Putamen (tissue), 1 donor: ENCODE data around the gene PLD2.
A peak's percentile ranks its signal among the peaks of the same experiment; 100 is the strongest.

Experiments used
- DNase-seq: peaks from one replicate; pipeline ENCODE4 v3.0.0-alpha.2; 2016; ENCODE audit warnings: low spot score

The PLD2 gene

DNA sequence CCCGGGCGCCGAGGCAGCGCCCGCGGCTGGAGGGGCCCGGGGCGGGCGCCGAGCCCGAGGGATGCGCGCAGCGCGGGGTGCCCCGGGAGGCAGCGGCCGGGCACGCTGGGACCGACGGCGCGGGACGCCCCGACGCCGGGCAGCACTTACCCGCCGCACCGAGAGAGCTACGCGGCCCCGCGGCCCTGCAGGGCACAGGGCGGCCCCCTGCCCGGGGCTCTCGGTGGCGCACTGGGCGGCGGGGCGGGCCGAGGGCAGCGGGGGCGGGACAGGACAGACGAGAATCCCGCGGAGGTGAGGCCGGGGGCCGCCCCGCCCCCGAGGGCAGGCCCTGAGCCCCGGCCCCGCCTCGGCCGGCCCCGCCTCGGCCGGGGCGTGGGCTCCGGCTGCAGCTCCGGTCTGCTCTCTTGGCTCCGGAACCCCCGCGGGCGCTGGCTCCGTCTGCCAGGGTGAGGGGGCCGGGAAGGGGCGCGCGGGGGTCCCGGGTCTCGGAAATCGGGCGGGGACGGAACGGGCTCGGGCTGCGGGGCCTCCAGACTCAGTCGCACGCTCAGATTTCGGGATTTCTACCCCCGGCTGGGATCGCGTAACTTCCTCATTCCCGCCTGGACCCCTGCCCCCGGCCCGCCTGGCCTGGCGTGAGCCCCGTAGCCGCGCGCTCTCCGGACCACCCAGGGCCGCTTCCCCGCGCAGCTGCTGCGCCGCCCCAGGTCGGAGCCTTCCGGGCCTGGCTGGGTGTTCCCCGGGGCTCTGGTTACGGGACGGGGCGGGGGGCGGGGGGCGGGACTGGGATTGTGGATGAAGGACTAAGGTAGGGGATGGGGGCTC lies at the start of gene PLD2:
PLD2 (plus strand) TSS at position 376 of the 828 bp plus-strand sequence. CDS start 621 bp downstream, outside the sequence.
- peak; percentile 81 for DNase-seq

- no peak for DNase-seq
Observed at GRCh38 chr17:4759776-4760236, 47.1 kb upstream of the PLD2 start.

DNA sequence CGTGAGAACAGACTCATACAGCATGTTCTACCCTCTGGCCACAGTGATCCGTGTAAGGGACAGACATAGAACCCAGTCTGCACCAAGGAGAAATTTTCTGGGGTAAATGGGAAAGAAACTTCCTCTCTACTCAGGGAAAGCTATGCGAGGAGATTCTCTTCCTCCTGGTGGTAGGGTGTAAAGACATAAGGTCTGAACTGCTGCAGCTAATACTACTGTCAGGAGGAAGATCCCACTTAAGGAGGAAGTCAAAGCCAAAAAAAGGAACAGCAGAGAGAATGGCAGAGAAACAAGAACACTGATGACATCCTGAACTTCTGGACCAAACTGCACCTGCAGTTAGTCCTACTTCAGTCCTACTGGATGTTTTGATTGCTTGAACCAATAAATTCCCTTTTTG lies 42.4 kb upstream of the PLD2 start:
- DNase-seq, result peak; percentile 23

- DNase-seq, result no peak
Observed at GRCh38 chr17:4766201-4766600, 40.8 kb upstream of the PLD2 start.

DNA sequence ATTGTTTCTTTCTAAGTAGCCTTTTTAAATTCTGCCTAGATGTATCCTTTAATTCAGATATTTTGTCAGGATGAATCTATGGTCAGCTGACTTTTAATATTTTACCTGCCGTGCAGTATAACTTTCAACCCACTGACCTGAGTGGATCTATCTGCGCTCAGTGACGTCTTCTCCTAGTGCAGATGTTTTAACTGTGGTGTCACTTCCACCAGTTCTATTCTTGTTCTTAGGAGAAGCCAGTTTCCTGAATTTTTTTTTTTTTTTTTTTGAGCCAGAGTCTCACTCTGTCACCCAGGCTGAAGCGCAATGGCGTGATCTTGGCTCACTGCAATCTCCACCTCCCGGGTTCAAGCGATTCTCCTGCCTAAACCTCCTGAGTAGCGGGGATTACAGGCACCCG lies 40.2 kb upstream of the PLD2 start:
- DNase-seq, result no peak

GRCh38 chr17:4768298-4768697 lies 38.7 kb upstream of the PLD2 start:
- DNase-seq, result no peak

DNA sequence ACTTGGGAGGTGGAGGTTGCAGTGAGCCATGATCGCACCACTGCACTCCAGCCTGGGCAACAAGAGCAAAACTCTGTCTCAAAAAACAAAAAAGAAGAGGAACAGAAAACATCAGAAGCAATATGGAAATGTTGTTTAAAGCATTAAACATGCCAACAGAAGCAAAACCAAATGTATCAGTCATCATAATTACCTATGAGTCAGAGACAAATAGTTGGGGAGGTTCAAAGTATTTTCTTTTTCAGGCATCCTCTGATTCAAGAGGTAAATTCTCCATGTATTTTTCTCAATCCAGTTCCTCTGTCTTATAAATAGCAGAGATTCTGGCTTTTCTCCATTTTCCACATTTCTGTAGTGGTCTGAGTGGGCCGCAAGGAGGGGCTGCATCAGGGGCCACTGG lies 37.3 kb upstream of the PLD2 start:
- no peak for DNase-seq

DNA sequence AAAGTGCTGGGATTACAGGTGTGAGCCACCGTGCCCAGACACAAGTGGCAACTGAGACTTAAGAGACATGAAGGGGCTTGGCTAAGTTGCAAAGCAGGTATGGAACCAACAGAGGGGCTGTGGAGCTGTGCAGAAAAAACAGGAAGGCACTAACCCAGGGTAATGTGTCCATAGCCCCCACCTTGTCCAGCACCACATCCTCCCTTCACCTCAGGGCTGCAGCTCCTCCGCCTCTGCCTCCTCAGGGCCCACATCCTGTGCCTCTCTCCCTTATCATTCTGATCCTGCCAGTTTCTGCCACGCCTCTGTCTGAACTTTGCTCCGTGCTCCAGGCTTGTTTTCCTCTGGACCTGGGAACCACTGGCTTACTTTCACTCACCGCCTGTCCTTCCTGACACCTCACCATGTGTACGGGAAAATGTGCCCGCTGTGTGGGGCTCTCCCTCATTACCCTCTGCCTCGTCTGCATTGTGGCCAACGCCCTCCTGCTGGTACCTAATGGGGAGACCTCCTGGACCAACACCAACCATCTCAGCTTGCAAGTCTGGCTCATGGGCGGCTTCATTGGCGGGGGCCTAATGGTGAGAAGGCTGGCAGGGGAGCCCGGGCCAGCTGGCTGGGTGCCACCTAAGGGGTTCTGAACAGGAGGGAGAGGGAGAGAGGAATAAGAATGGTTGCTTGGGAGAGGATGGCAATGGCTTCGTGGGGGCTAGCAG lies 35.3 kb upstream of the PLD2 start, which contains the start of gene TM4SF5:
TM4SF5 (plus strand) TSS at position 368 of the 716 bp plus-strand sequence; CDS start at position 405, 37 bp downstream.
- no peak for DNase-seq

GRCh38 chr17:4772235-4772613 lies 34.7 kb upstream of the PLD2 start:
- DNase-seq, result no peak

DNA sequence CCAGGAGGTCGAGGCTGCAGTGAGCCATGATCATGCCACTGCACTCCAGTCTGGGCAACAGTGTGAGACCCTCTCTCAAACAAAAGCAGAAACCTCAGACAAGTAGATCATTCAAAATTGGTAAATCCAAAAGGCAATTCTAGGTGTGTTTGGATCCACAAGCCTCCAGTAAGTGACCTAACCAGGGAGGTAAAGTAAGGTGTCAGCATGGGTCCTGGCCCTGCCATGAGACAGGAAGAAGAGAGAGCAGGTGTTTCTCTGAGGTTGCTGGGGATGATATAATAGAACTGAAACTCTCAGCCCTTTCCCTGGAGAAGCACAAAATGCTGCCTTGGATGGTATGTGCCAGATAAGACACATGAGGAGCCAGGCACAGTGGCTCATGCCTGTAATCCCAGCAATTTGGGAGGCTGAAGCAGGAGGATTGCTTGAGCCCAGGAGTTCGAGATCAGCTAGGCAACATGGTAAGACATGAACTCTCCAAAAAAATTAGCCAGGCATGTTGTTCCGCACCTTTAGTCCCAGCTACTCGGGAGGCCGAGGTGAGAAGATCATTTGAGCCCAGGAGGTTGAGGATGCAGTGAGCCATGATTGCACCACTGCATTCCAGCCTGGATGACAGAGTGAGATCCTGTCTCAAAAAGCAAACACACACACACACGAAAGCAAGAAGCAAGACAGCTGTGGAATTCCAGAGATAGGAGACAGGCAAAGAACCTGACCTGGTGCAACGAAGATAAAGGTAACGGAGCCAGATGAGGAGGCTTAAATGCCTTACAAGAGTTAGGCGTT lies 28.8 kb upstream of the PLD2 start:
- DNase-seq, result no peak

- DNase-seq, result no peak
Observed at GRCh38 chr17:4780325-4780955, 26.5 kb upstream of the PLD2 start.

DNA sequence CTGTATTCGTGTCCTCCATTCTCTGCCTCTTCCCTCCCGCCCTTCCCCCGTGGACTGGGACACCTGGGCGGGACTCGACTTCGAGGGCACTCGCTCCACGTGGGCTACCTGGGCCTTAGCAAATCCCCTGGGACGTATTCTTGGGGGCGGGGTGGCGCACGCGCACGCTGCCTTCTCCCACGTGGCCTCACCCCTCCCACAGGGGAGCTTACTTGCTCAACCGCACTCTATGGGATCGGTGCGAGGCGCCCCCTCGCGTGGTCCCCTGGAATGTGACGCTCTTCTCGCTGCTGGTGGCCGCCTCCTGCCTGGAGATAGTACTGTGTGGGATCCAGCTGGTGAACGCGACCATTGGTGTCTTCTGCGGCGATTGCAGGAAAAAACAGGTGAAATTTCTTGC lies 24.3 kb upstream of the PLD2 start:
- no peak for DNase-seq

DNA sequence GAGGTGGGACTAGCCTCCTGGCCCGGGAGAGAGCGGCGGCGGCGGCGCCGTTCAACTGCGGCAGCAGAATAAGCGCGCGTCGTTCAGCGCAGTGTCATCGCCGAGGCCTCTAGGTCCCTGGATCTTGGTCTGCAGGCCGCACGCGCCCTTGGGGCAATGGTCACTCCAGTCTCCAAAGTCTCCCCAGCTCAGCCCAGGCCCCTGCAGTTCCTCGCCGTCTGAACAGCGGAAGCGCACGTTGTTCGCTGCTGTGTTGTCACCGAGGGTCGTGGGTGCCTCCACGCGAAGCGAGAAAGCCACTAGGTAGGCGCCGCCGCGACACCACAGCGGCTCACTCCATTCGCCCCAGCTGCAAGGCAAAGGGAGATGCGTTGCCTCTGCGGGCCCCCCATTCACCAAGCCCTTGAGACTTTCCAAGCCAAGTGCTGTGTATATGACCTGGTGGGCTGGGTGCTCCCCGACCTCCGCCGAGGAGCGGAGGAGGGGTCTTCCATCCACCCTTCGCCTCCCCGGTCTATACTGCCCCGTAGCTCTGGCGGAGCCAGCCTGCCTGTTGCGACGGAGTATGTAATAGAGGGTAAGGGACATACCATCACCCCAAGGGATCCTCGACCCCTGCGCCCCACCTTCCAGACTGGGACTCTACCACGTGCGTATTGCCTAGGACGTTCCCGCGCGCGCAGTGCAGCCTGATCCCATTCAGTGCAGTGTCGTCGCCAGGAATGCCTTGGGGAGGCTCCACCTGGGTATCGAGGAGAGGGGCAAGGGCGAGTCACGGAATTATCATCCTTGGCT lies 21.4 kb upstream of the PLD2 start:
- DNase-seq, result no peak

- no peak for DNase-seq
Observed at GRCh38 chr17:4786106-4786511, 20.8 kb upstream of the PLD2 start, which contains the start of gene VMO1. TSS of gene VMO1 (minus strand) at chr17:4786364. CDS start at chr17:4786352, 12 bp downstream.

GRCh38 chr17:4786516-4786915 lies 20.4 kb upstream of the PLD2 start:
- no peak for DNase-seq

DNA sequence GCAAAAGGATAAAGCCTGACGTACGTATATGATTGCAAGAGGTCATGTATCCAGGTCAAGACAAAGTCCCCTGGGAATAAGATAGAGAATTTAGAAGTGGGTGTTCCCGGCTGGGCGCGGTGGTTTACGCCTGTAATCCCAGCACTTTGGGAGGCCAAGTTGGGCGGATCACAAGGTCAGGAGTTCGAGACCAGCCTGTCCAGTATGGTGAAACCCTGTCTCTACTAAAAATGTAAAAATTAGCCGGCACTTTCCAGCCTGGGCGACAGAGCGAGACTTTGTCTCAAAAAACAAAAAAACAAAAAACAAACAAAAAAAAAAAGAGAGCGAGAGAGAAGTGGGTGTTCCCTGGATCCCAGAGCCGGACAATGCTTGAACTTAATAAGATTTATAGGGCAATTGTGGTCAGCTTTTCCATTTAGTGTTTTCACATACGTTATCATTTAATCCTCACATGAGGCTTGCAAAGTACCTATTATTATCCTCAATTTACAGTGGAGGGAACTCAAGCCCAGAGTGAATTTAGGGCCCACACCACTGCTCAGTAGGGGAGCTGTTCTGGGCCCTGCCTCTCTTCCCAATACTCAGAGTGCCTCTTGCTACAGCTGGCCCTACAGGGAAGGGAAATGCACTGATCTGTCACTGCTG lies 18.7 kb upstream of the PLD2 start:
- DNase-seq, result no peak

DNA sequence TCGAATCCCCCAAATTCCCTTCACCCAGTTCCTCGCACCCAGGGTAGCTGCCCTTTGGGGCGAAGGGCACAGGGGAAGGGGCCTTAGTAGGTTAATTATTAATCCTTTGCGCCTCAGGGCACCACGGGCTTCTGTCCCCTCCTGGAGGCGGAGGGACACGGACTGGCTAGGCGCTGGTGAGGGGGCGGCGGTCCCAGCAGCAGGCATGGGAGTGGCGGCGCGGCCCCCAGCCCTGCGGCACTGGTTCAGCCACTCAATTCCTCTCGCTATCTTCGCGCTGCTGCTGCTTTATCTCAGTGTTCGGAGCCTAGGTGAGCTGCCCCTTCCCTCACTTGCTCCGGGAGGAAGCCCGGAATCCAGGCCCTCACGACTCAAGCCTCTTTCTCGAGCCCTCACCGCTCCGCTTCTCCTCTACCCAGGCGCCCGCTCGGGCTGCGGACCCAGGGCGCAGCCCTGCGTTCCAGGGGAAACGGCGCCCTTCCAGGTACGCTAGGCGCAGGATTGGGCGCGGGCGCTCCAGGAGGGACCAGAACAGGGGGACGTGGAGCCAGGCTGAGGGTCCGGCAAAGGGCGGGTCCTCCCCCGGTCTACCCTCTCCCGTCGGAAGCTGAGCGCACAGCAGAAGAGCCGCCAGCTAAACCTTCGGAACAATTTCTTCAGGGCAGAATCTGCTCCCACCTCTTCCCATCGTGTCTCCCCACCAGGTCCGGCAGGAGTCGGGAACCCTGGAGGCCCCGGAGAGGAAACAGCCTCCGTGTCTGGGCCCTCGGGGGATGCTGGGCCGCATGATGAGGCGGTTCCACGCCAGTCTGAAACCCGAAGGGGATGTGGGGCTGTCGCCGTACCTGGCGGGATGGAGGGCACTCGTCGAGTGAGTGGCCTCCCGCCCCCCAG lies 17.9 kb upstream of the PLD2 start, which contains the start of gene GLTPD2:
GLTPD2 (plus strand) TSS at position 158 of the 894 bp plus-strand sequence; CDS start at position 206, 48 bp downstream.
- no peak for DNase-seq

DNA sequence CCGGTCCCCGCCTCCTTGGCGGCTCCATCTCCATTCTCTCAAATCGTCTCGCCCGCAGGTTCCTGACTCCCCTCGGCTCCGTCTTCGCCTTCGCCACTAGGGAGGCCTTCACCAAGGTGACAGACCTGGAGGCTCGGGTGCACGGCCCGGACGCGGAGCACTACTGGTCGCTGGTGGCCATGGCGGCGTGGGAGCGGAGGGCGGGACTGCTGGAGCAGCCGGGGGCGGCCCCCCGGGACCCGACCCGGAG lies 17.3 kb upstream of the PLD2 start:
- DNase-seq, result no peak

GRCh38 chr17:4789951-4790704 lies 16.8 kb upstream of the PLD2 start:
- peak; percentile 88 for DNase-seq
